GM13977 (cell line): ENCODE results near the gene OR8D1.
A peak's percentile ranks its signal among the peaks of the same experiment; 100 is the strongest.

ENCODE experiments used
- DNase-seq: peaks from one replicate; pipeline ENCODE4 v3.0.0; 2012; ENCODE audit warnings: low spot score
- in situ Hi-C: fragments of 300-500 bp; cut with MboI; formaldehyde crosslinking; loops from one replicate; pipeline ENCODE4 v1.12.0; 2022; ENCODE audit warnings: low sequenced_read_pairs, low pct_unique_long_range_greater_than_20kb, mixed read lengths, inconsistent platforms; ENCODE audit not compliant: unreplicated experiment
- TF ChIP-seq, protein P1 (sequence below): IDR thresholded peaks from 2 replicates; pipeline ENCODE4 v1.5.1; 2012; ENCODE audit warnings: mild to moderate bottlenecking, control low read depth; ENCODE audit not compliant: insufficient read depth; ENCODE audit errors: extremely low read depth, missing control alignments

The OR8D1 gene

DNA sequence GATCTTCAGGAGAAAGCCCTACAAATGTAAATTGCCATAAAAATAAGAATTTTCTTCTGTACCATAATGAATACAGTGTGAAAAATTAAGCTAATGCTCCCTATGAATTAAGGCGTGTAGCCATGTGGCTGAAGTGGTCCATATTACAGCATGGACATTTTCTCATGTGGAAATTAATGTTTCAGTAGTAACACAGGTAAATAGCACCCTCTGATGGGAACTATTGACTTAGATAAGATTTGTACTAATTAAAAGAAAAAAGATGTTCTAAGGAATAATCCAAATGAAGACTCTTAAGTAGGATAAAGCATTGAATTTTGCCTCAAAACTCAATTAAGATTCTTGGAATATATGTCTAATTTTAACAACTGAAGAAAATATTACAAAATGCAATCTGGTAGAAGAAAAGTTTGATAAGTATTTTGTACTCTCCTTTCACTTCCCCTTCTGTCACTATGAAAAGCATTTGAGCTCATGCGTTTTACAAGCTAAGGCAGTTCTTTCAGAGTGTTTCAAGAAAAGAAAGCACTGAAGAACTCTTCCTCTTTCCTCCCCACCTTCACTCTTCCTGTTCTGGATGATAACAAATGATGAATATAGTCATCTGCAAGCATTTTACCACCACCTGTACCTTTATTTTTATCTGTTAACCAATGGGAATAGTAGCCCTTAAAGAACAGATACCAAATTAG, 16.2 kb upstream of the OR8D1 start:
- TF ChIP-seq, protein P1, sequence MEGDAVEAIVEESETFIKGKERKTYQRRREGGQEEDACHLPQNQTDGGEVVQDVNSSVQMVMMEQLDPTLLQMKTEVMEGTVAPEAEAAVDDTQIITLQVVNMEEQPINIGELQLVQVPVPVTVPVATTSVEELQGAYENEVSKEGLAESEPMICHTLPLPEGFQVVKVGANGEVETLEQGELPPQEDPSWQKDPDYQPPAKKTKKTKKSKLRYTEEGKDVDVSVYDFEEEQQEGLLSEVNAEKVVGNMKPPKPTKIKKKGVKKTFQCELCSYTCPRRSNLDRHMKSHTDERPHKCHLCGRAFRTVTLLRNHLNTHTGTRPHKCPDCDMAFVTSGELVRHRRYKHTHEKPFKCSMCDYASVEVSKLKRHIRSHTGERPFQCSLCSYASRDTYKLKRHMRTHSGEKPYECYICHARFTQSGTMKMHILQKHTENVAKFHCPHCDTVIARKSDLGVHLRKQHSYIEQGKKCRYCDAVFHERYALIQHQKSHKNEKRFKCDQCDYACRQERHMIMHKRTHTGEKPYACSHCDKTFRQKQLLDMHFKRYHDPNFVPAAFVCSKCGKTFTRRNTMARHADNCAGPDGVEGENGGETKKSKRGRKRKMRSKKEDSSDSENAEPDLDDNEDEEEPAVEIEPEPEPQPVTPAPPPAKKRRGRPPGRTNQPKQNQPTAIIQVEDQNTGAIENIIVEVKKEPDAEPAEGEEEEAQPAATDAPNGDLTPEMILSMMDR: no peak
- DNase-seq: peak; percentile 9

DNA sequence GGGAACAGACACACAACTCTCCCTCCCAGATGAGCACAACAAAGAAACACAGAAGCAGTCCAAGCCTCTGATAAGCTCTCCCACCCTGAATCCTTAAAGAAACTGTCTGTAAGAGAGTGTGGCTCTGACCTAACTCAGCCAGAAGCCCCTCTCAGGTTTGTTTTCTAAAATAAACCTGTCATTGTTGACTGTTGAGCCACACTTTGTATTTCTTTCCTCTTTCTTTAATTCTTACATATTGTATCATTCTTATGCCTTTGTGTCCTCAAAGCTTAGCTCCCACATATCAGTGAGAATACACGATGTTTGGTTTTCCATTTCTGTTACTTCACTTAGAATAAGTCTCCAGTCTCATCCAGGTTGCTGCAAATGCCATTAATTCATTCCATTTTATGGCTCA, 14.0 kb upstream of the OR8D1 start:
- TF ChIP-seq, protein P1: no peak
- no peak for DNase-seq
- in situ Hi-C loops: no loop called here

More for the DNA sequence above, 16.2 kb upstream of the OR8D1 start:
- in situ Hi-C loops: no loop called here

DNA sequence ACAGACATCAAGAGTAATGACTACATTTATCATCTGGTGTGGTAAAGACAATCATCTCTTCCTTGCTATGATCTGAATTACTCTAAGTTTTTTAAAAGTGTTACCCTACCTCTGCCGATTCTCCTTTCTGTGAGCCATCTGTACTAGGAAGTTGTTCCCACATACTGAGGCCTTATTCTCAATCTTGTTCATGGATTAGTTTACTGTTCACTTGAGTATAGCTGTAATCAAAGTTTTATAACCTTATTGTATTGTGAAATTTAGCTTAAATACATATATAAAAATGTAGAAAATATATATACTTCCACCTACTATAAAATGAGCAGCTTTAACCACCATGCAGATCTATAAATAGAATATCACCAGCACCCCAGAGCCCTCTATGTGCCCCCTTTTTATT, 8.6 kb upstream of the OR8D1 start:
- no peak for DNase-seq
- in situ Hi-C loops: no loop called here
- TF ChIP-seq, protein P1: no peak

DNA sequence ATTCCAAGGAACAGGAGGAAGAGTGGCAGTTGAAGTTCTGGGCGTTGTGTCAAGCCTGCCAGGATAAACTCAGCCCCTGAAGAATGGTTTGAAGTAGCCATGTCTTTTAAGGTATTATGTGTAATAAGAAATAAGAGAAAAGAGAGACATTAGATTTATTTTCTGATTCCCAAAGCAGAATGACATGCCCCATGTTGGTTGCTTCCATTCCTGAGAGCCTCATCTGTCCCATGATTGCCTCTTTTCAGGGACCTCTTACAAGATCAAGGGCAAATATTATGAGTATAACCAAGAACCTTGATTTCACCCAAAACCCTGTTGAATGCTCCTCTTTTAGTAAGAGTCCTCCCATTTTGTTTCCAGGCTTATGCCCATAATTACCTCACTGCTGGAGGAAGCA, 6.3 kb upstream of the OR8D1 start, which contains the start of gene OR8D2:
TSS of gene OR8D2 (minus strand) at position 101 of the 400 bp plus-strand sequence. CDS start at position 101, 0 bp downstream.
- TF ChIP-seq, protein P1: no peak
- in situ Hi-C loops: no loop called here
- DNase-seq: no peak

DNA sequence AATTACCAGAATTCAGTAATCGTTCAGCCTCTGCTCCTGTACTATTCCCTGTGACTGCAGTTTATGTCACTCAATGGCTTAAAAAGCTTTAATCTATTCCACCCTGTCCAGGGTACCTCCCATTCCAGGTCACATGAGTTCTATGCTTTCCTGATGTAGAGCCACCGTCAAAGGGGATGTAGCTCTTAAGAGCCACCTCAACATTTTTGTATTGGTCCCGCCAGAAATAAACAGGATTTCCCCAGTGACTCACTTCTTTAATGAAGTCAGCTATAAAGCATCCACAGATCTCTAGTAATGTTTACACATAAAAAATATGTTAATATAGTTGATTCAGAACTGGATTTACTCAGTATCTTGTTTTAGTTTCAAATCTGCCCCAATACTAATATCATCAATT, 1.3 kb upstream of the OR8D1 start:
- in situ Hi-C loops: no loop called here
- TF ChIP-seq, protein P1: no peak
- no peak for DNase-seq

DNA sequence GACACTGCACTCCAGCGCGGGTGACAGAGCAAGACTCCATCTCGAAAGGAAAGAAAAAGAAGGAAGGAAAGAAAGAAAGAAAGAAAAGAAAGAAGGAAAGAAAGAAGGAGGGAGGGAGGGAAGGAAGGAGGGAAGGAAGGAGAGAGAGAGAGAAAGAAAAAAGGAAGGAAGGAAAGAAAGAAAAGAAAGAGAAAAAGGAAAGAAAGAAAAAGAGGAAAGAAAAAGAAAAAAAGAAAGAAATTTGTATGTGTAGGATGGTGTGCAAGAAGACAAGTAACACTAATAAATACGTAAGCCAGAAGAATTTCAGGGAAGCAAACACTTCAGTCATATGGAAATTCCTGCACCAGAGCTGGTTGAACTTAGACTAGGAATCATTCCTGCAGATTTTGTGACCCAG, 618 bp downstream of the OR8D1 start:
- in situ Hi-C loops: no loop called here
- DNase-seq: no peak
- TF ChIP-seq, protein P1: no peak
